DOHH2 (cell line): Measurements from ENCODE around the gene KRT12.

ENCODE experiments used
- H3F3A ChIP-seq: fragments of 200-600 bp; sonication (generic), shearing (Covaris generic); 2 replicates; pipeline ENCODE4 v1.6.0; 2016; ENCODE audit warnings: antibody characterized with exemption, mild to moderate bottlenecking; ENCODE audit not compliant: control insufficient read depth, insufficient read depth
- H3K27ac ChIP-seq: fragments of 200-600 bp; sonication (generic); 2 replicates; pipeline ENCODE4 v1.5.1; 2014; ENCODE audit warnings: low read depth, mild to moderate bottlenecking, low read length, moderate library complexity
- H3K27me3 ChIP-seq: fragments of 200-600 bp; sonication (generic); 2 replicates; pipeline ENCODE4 v1.6.1; 2014; ENCODE audit warnings: mild to moderate bottlenecking, low read length, mixed read lengths; ENCODE audit not compliant: control insufficient read depth
- H3K36me3 ChIP-seq: fragments of 200-600 bp; sonication (generic); 2 replicates; pipeline ENCODE4 v1.6.1; 2014; ENCODE audit warnings: mild to moderate bottlenecking, low read length, moderate library complexity, mixed read lengths; ENCODE audit not compliant: control insufficient read depth
- H3K4me1 ChIP-seq: fragments of 200-600 bp; sonication (generic); 2 replicates; pipeline ENCODE4 v1.6.1; 2014; ENCODE audit warnings: mild to moderate bottlenecking, low read length, mixed read lengths; ENCODE audit not compliant: control insufficient read depth
- H3K4me2 ChIP-seq: fragments of 200-600 bp; sonication (generic); 2 replicates; pipeline ENCODE4 v1.6.0; 2014; ENCODE audit warnings: mild to moderate bottlenecking, low read length, moderate library complexity
- H3K4me3 ChIP-seq: fragments of 200-600 bp; sonication (generic); 2 replicates; pipeline ENCODE4 v1.5.1; 2014; ENCODE audit warnings: mild to moderate bottlenecking, low read length, mixed read lengths
- H3K79me2 ChIP-seq: fragments of 200-600 bp; sonication (generic); 2 replicates; pipeline ENCODE4 v1.6.1; 2014; ENCODE audit warnings: mild to moderate bottlenecking, low read length, mixed read lengths; ENCODE audit not compliant: control insufficient read depth
- H3K9me2 ChIP-seq: fragments of 200-600 bp; sonication (generic); replicated peaks from 2 replicates; pipeline ENCODE4 v1.6.1; 2014; ENCODE audit warnings: mild to moderate bottlenecking, low read length, mixed read lengths; ENCODE audit not compliant: control insufficient read depth
- H3K9me3 ChIP-seq: fragments of 200-600 bp; sonication (generic); 2 replicates; pipeline ENCODE4 v1.6.1; 2014; ENCODE audit warnings: antibody characterized with exemption, low read length, mixed read lengths; ENCODE audit not compliant: control insufficient read depth, insufficient read depth
- H4K20me1 ChIP-seq: fragments of 200-600 bp; sonication (generic); 2 replicates; pipeline ENCODE4 v1.6.0; 2014; ENCODE audit warnings: low read depth, mild to moderate bottlenecking, antibody characterized with exemption, low read length, moderate library complexity; ENCODE audit not compliant: control insufficient read depth, insufficient read depth
- CTCF ChIP-seq: fragments of 200-600 bp; sonication (generic); IDR thresholded peaks from one replicate; pipeline ENCODE4 v1.5.1; 2014; ENCODE audit warnings: antibody characterized with exemption, mild to moderate bottlenecking, low read depth, low read length; ENCODE audit not compliant: poor library complexity, severe bottlenecking
- EZH2phosphoT487 ChIP-seq: fragments of 200-600 bp; sonication (generic); IDR thresholded peaks from 2 replicates; pipeline ENCODE4 v1.6.1; 2017; ENCODE audit warnings: borderline replicate concordance, mild to moderate bottlenecking, antibody characterized with exemption, low read length, moderate library complexity, mixed read lengths

Gene KRT12

GRCh38 chr17:40812639-40813038, 54.4 kb downstream of the KRT12 start:
- Histone ChIP-seq H3K27me3 (peaks cover 19% of the 10 kb centered on the region), H3F3A (peaks cover 9% of the 10 kb centered on the region), H3K9me3 (no peaks in the 10 kb centered on the region), H4K20me1 (no peaks in the 10 kb centered on the region), H3K36me3 (peaks cover 11% of the 10 kb centered on the region), H3K4me3 (no peak overlapping the region), H3K4me1 (no peaks in the 10 kb centered on the region), H3K4me2 (no peak overlapping the region), H3K9me2 (no peaks in the 10 kb centered on the region), H3K79me2 (no peaks in the 10 kb centered on the region; the same call in 1 of the 2 replicates), H3K27ac (no peak overlapping the region)
- TF ChIP-seq EZH2phosphoT487 (no peak), CTCF (no peak)
